ENCODE results near the gene OTOA. TPM values are rescaled to one million over a fixed set of nuclear protein-coding genes. Genes with fewer than 3 reads are reported as not detected.

The OTOA gene
- not detected for polyA plus RNA-seq

- Histone ChIP-seq H3K27ac (ENCODE audit: low read depth in 2 of 2, low read length in 1 of 2) (no peak within 1 kb of the TSS), H3K9me3 (ENCODE audit: control insufficient read depth in 2 of 2, insufficient read depth in 1 of 2, low read depth in 1 of 2, low read length in 1 of 2) (no peaks in the 10 kb centered on the region), H3K36me3 (ENCODE audit: control insufficient read depth in 2 of 2, insufficient read depth in 2 of 2, low read length in 1 of 2) (no peaks in the 10 kb centered on the region), H3K4me3 (ENCODE audit: low read depth in 1 of 2, low read length in 2 of 2) (peak within 1 kb of the TSS; percentile 20 to 50), H3K4me1 (ENCODE audit: control insufficient read depth in 2 of 2, insufficient read depth in 2 of 2, low read length in 1 of 2) (peaks cover 0 to 7% of the 10 kb centered on the region in 2 donors), H3K27me3 (ENCODE audit: control insufficient read depth in 1 of 2, insufficient read depth in 2 of 2, low read length in 2 of 2) (no peaks in the 10 kb centered on the region)
- 8% methylated on average over 45 of the region's 45 CpGs for WGBS, 2 donors
Measured at GRCh38 chr16:21663889-21664647, at the start of gene OTOA. TSS of gene OTOA (plus strand) at chr16:21663968. CDS start at chr16:21678515, 14,547 bp downstream.

DNA sequence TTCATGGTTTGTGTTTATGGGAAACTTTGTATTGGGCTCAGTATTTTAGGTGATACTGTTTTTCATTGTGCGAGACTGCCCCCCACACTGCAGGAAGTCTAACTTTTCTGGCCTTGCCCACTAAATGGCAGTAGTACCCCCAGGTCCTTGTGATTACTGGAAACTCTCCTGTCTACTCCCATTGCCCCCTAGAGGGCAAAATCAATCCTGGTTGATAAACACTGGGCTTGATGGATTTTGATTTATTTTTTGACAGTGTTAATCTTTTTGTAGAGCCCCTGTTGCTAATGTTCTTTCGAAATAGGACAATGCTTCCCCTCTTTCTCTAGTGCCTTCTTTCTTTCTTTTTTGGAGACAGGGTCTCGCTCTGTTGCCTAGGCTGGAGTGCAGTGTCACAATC lies 48.9 kb upstream of the OTOA start:
- Histone ChIP-seq H3K27ac (ENCODE audit: low read depth in 2 of 2, low read length in 1 of 2) (no peak overlapping the region), H3K27me3 (ENCODE audit: control insufficient read depth in 1 of 2, insufficient read depth in 2 of 2, low read length in 2 of 2) (no peaks in the 10 kb centered on the region), H3K9me3 (ENCODE audit: control insufficient read depth in 2 of 2, insufficient read depth in 1 of 2, low read depth in 1 of 2, low read length in 1 of 2) (no peaks in the 10 kb centered on the region), H3K4me1 (ENCODE audit: control insufficient read depth in 2 of 2, insufficient read depth in 2 of 2, low read length in 1 of 2) (no peaks in the 10 kb centered on the region), H3K4me3 (ENCODE audit: low read depth in 1 of 2, low read length in 2 of 2) (no peak overlapping the region), H3K36me3 (ENCODE audit: control insufficient read depth in 2 of 2, insufficient read depth in 2 of 2, low read length in 1 of 2) (no peaks in the 10 kb centered on the region)
- 96 to 97% methylated on average over 3 of the region's 3 CpGs for WGBS, 2 donors

GRCh38 chr16:21617607-21618006 lies 46.2 kb upstream of the OTOA start:
- no peaks in the 10 kb centered on the region for H3K9me3 ChIP-seq (ENCODE audit: control insufficient read depth in 2 of 2, insufficient read depth in 1 of 2, low read depth in 1 of 2, low read length in 1 of 2)
- H3K27ac ChIP-seq (ENCODE audit: low read depth in 2 of 2, low read length in 1 of 2), result no peak overlapping the region
- no peaks in the 10 kb centered on the region for H3K36me3 ChIP-seq (ENCODE audit: control insufficient read depth in 2 of 2, insufficient read depth in 2 of 2, low read length in 1 of 2)
- H3K27me3 ChIP-seq (ENCODE audit: control insufficient read depth in 1 of 2, insufficient read depth in 2 of 2, low read length in 2 of 2), result no peaks in the 10 kb centered on the region
- H3K4me1 ChIP-seq (ENCODE audit: control insufficient read depth in 2 of 2, insufficient read depth in 2 of 2, low read length in 1 of 2), result no peaks in the 10 kb centered on the region
- H3K4me3 ChIP-seq (ENCODE audit: low read depth in 1 of 2, low read length in 2 of 2), result no peak overlapping the region
- 95% methylated on average over 3 of the region's 3 CpGs for WGBS, 2 donors

DNA sequence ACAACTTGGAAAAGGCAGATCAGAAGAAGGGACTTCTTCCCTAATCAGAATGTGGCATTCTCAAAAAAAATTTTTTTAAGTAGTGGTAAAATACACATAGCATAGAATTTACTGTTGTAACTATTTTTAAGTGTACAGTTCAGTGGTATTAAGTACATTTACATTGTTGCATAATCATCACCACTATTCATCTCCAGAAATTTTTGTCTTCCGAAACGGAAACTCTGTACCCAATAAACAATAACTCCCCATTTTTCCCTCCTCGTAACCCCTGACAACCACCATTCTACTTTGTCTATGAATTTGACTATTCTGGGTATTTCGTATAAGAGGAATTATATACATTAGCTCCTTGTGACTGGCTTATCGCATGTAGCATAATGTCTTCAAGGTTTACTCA lies 45.5 kb upstream of the OTOA start:
- Histone ChIP-seq H3K9me3 (ENCODE audit: control insufficient read depth in 2 of 2, insufficient read depth in 1 of 2, low read depth in 1 of 2, low read length in 1 of 2) (no peaks in the 10 kb centered on the region), H3K4me1 (ENCODE audit: control insufficient read depth in 2 of 2, insufficient read depth in 2 of 2, low read length in 1 of 2) (no peaks in the 10 kb centered on the region), H3K27ac (ENCODE audit: low read depth in 2 of 2, low read length in 1 of 2) (no peak overlapping the region), H3K36me3 (ENCODE audit: control insufficient read depth in 2 of 2, insufficient read depth in 2 of 2, low read length in 1 of 2) (no peaks in the 10 kb centered on the region), H3K4me3 (ENCODE audit: low read depth in 1 of 2, low read length in 2 of 2) (no peak overlapping the region), H3K27me3 (ENCODE audit: control insufficient read depth in 1 of 2, insufficient read depth in 2 of 2, low read length in 2 of 2) (no peaks in the 10 kb centered on the region)
- 95 to 98% methylated on average over 5 of the region's 5 CpGs for WGBS, 2 donors

- no peak overlapping the region for H3K4me3 ChIP-seq (ENCODE audit: low read depth in 1 of 2, low read length in 2 of 2)
- no peak overlapping the region for H3K27ac ChIP-seq (ENCODE audit: low read depth in 2 of 2, low read length in 1 of 2)
- H3K9me3 ChIP-seq (ENCODE audit: control insufficient read depth in 2 of 2, insufficient read depth in 1 of 2, low read depth in 1 of 2, low read length in 1 of 2), result no peaks in the 10 kb centered on the region
- H3K36me3 ChIP-seq (ENCODE audit: control insufficient read depth in 2 of 2, insufficient read depth in 2 of 2, low read length in 1 of 2), result no peaks in the 10 kb centered on the region
- H3K27me3 ChIP-seq (ENCODE audit: control insufficient read depth in 1 of 2, insufficient read depth in 2 of 2, low read length in 2 of 2), result no peaks in the 10 kb centered on the region
- no peaks in the 10 kb centered on the region for H3K4me1 ChIP-seq (ENCODE audit: control insufficient read depth in 2 of 2, insufficient read depth in 2 of 2, low read length in 1 of 2)
- WGBS, 2 donors, result 92% methylated on average over 4 of the region's 4 CpGs
Measured at GRCh38 chr16:21619765-21620425, 43.9 kb upstream of the OTOA start.

- Histone ChIP-seq H3K36me3 (ENCODE audit: control insufficient read depth in 2 of 2, insufficient read depth in 2 of 2, low read length in 1 of 2) (no peaks in the 10 kb centered on the region), H3K4me3 (ENCODE audit: low read depth in 1 of 2, low read length in 2 of 2) (no peak overlapping the region), H3K4me1 (ENCODE audit: control insufficient read depth in 2 of 2, insufficient read depth in 2 of 2, low read length in 1 of 2) (no peaks in the 10 kb centered on the region), H3K27ac (ENCODE audit: low read depth in 2 of 2, low read length in 1 of 2) (no peak overlapping the region), H3K27me3 (ENCODE audit: control insufficient read depth in 1 of 2, insufficient read depth in 2 of 2, low read length in 2 of 2) (no peaks in the 10 kb centered on the region), H3K9me3 (ENCODE audit: control insufficient read depth in 2 of 2, insufficient read depth in 1 of 2, low read depth in 1 of 2, low read length in 1 of 2) (no peaks in the 10 kb centered on the region)
Measured at GRCh38 chr16:21620592-21620991, 43.2 kb upstream of the OTOA start.

DNA sequence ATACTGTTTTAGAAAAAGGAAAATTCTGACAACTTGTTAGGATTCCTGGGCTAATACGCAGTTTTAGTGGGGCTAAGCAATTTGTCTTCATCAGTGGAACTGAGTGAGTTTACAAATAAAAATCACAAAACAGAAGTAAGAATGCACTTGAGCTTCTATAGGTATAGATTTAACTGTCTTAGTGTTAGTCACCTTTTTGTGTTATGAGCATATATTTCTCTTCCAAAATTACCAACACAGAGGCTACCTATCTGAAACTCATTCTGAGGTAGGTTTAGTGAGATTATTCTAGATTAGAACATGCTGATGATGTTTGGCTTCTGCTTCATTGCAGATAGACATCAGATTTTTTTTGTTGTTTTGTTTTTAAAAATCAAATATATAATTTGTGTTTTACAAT lies 41.2 kb upstream of the OTOA start:
- Histone ChIP-seq H3K27ac (ENCODE audit: low read depth in 2 of 2, low read length in 1 of 2) (no peak overlapping the region), H3K9me3 (ENCODE audit: control insufficient read depth in 2 of 2, insufficient read depth in 1 of 2, low read depth in 1 of 2, low read length in 1 of 2) (no peaks in the 10 kb centered on the region), H3K4me1 (ENCODE audit: control insufficient read depth in 2 of 2, insufficient read depth in 2 of 2, low read length in 1 of 2) (no peaks in the 10 kb centered on the region), H3K27me3 (ENCODE audit: control insufficient read depth in 1 of 2, insufficient read depth in 2 of 2, low read length in 2 of 2) (no peaks in the 10 kb centered on the region), H3K4me3 (ENCODE audit: low read depth in 1 of 2, low read length in 2 of 2) (no peak overlapping the region), H3K36me3 (ENCODE audit: control insufficient read depth in 2 of 2, insufficient read depth in 2 of 2, low read length in 1 of 2) (no peaks in the 10 kb centered on the region)
- WGBS, 2 donors, result 96 to 99% methylated on average over 1 of the region's 1 CpG

DNA sequence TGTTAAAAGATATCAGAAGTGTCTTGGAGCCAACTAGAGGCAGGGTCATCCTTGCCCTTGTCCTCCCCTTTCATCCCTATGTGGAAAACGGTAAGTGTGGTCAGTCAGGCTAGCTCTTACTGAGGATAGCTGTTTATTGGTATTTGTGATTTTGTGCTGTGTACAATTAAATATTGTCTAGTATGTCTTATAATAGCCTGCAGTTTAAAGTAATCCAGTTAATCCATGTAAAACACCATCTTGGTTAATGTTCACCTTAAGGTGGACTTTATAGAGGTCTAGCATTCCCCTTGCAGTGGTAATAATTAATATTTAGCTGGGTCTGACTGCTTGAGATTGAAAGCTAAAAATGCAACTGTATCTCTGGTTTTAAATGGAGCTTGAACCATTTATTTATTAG lies 38.7 kb upstream of the OTOA start:
- Histone ChIP-seq H3K36me3 (ENCODE audit: control insufficient read depth in 2 of 2, insufficient read depth in 2 of 2, low read length in 1 of 2) (no peaks in the 10 kb centered on the region), H3K27me3 (ENCODE audit: control insufficient read depth in 1 of 2, insufficient read depth in 2 of 2, low read length in 2 of 2) (no peaks in the 10 kb centered on the region), H3K9me3 (ENCODE audit: control insufficient read depth in 2 of 2, insufficient read depth in 1 of 2, low read depth in 1 of 2, low read length in 1 of 2) (no peaks in the 10 kb centered on the region), H3K4me3 (ENCODE audit: low read depth in 1 of 2, low read length in 2 of 2) (no peak overlapping the region), H3K4me1 (ENCODE audit: control insufficient read depth in 2 of 2, insufficient read depth in 2 of 2, low read length in 1 of 2) (peaks cover 0 to under 1% of the 10 kb centered on the region in 2 donors), H3K27ac (ENCODE audit: low read depth in 2 of 2, low read length in 1 of 2) (no peak overlapping the region)
- WGBS, 2 donors, result 71 to 91% methylated on average over 1 of the region's 1 CpG

DNA sequence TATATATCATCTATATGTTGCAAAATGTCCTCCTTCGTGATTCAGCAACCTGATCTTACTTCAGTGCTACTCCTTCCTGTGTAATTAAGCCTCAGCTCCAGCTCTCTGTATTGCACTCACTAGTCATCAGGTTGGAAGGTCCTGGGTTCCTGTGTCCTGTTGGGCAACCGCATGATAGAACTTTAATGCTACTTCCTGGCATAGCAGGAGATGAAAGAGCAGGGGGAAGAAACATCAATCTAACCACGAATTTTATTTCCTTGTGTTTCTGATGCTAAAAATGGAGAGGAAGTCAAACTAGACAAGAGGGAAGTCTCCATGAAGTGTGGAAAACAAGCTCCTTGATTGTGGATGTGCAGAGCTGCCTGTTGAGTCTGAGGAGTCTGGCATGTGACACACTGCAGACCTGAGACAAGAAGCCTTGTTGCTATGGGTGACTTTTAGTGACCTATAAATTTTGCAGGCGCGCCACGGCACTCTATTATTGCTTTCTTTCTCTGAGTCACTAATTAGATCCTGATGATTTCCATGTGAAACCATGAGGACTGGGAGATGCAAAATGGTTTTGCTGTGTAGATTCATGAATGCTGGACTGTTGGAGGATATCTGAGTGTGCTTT lies 37.0 kb upstream of the OTOA start:
- Histone ChIP-seq H3K4me3 (ENCODE audit: low read depth in 1 of 2, low read length in 2 of 2) (no peak overlapping the region), H3K36me3 (ENCODE audit: control insufficient read depth in 2 of 2, insufficient read depth in 2 of 2, low read length in 1 of 2) (no peaks in the 10 kb centered on the region), H3K9me3 (ENCODE audit: control insufficient read depth in 2 of 2, insufficient read depth in 1 of 2, low read depth in 1 of 2, low read length in 1 of 2) (no peaks in the 10 kb centered on the region), H3K27ac (ENCODE audit: low read depth in 2 of 2, low read length in 1 of 2) (peak overlapping the region; percentile 9 to 67), H3K27me3 (ENCODE audit: control insufficient read depth in 1 of 2, insufficient read depth in 2 of 2, low read length in 2 of 2) (no peaks in the 10 kb centered on the region), H3K4me1 (ENCODE audit: control insufficient read depth in 2 of 2, insufficient read depth in 2 of 2, low read length in 1 of 2) (peaks cover 0 to 4% of the 10 kb centered on the region in 2 donors)
- WGBS, 2 donors, result 52 to 55% methylated on average over 6 of the region's 6 CpGs

Measured in esophagus (tissue), 2 donors.